RWPE2 (cell line): ENCODE data around the gene DNMT3A.

Experiments
- ATAC-seq: fragments of 200-7000 bp; cut with Tn5 transposase; 3 replicates; pipeline ENCODE4 v1.9.1; 2021; ENCODE audit warnings: low read depth
- DNase-seq: peaks from one replicate; pipeline ENCODE4 v3.0.0-alpha.2; 2020; ENCODE audit warnings: low spot score
- H3K27ac ChIP-seq: fragments of 450-650 bp; 2 replicates; pipeline ENCODE4 v1.5.1; 2017; ENCODE audit warnings: mild to moderate bottlenecking; ENCODE audit not compliant: poor library complexity, severe bottlenecking
- H3K27me3 ChIP-seq: fragments of 250-450 bp; sonication (Bioruptor Pico); 2 replicates; pipeline ENCODE4 v1.5.1; 2021; ENCODE audit warnings: mild to moderate bottlenecking, moderate library complexity; ENCODE audit not compliant: insufficient read depth, poor library complexity, severe bottlenecking
- H3K36me3 ChIP-seq: fragments of 250-450 bp; sonication (Bioruptor Pico); 2 replicates; pipeline ENCODE4 v1.5.1; 2020; ENCODE audit warnings: low read depth, mild to moderate bottlenecking, moderate library complexity
- H3K4me1 ChIP-seq: fragments of 250-450 bp; sonication (Bioruptor Pico); 2 replicates; pipeline ENCODE4 v1.5.1; 2021; ENCODE audit warnings: mild to moderate bottlenecking, moderate library complexity; ENCODE audit not compliant: insufficient read depth, poor library complexity, severe bottlenecking
- H3K4me3 ChIP-seq: fragments of 250-450 bp; sonication (Bioruptor Pico); 2 replicates; pipeline ENCODE4 v1.5.1; 2021; ENCODE audit warnings: mild to moderate bottlenecking, moderate library complexity; ENCODE audit not compliant: severe bottlenecking
- H3K9me3 ChIP-seq: fragments of 250-450 bp; sonication (Bioruptor Pico); 2 replicates; pipeline ENCODE4 v1.5.1; 2021; ENCODE audit warnings: mild to moderate bottlenecking, moderate library complexity; ENCODE audit not compliant: severe bottlenecking
- CTCF ChIP-seq: fragments of 450-650 bp; IDR thresholded peaks from one replicate; pipeline ENCODE4 v1.5.1; 2017; ENCODE audit warnings: mild to moderate bottlenecking, moderate library complexity; ENCODE audit not compliant: poor library complexity, severe bottlenecking

Gene DNMT3A

GRCh38 chr2:25341753-25342371 is at the start of gene DNMT3A:
Gene DNMT3A (minus strand): TSS chr2:25341925. CDS start chr2:25313984, 27,941 bp downstream.
- TF ChIP-seq CTCF = no peak
- Histone ChIP-seq H3K9me3 (no peaks in the 10 kb centered on the region), H3K4me3 (peak within 1 kb of the TSS; percentile 83), H3K27me3 (no peaks in the 10 kb centered on the region), H3K36me3 (no peaks in the 10 kb centered on the region), H3K4me1 (no peaks in the 10 kb centered on the region), H3K27ac (peak within 1 kb of the TSS; percentile 10)
- DNase-seq (no peak), ATAC-seq (peak; percentile 43)

GRCh38 chr2:25389161-25389560 is 47.4 kb upstream of the DNMT3A start:
- Histone ChIP-seq H3K36me3 (no peaks in the 10 kb centered on the region; the same call in 1 of the 2 replicates), H3K4me3 (no peak overlapping the region), H3K9me3 (no peaks in the 10 kb centered on the region), H3K4me1 (no peaks in the 10 kb centered on the region), H3K27ac (no peak overlapping the region), H3K27me3 (no peaks in the 10 kb centered on the region)
- ATAC-seq = no peak
- DNase-seq = no peak
- no peak for TF ChIP-seq CTCF

GRCh38 chr2:25388491-25388890 is 46.8 kb upstream of the DNMT3A start:
- Histone ChIP-seq H3K36me3 (no peaks in the 10 kb centered on the region; the same call in 1 of the 2 replicates), H3K4me3 (no peak overlapping the region), H3K27me3 (no peaks in the 10 kb centered on the region), H3K27ac (no peak overlapping the region), H3K9me3 (no peaks in the 10 kb centered on the region), H3K4me1 (no peaks in the 10 kb centered on the region)
- TF ChIP-seq CTCF = no peak
- DNase-seq (no peak), ATAC-seq (no peak)

GRCh38 chr2:25387876-25388449 is 46.2 kb upstream of the DNMT3A start:
- Histone ChIP-seq H3K36me3 (no peaks in the 10 kb centered on the region; the same call in 1 of the 2 replicates), H3K27me3 (no peaks in the 10 kb centered on the region), H3K9me3 (no peaks in the 10 kb centered on the region), H3K4me1 (no peaks in the 10 kb centered on the region), H3K4me3 (no peak overlapping the region), H3K27ac (no peak overlapping the region)
- TF ChIP-seq CTCF = no peak
- no peak for DNase-seq
- no peak for ATAC-seq
